GM18498 (cell line): ENCODE results near the gene PRDX3.
A peak's percentile ranks its signal among the peaks of the same experiment; 100 is the strongest.
"Not testable (repeated sequence)": the region's sequence is repeated elsewhere in the genome, so short reads cannot be mapped to it uniquely, and the experiment has no call there.

Source experiments
- ATAC-seq: cut with Tn5 transposase; IDR thresholded peaks from one replicate; pipeline ENCODE4 v1.9.1; 2021; ENCODE audit warnings: mild to moderate bottlenecking, moderate library complexity; ENCODE audit not compliant: unreplicated experiment

Gene PRDX3

GRCh38 chr10:119165171-119166117 lies 13.2 kb downstream of the PRDX3 start, which contains the start of gene SFXN4:
TSS of gene SFXN4 (minus strand) at chr10:119165714. CDS start at chr10:119165647, 67 bp downstream.
- ATAC-seq: peak; percentile 96

- ATAC-seq: no peak
Observed at GRCh38 chr10:119162452-119163092, 16.0 kb downstream of the PRDX3 start.

GRCh38 chr10:119161680-119162451 lies 16.7 kb downstream of the PRDX3 start:
- ATAC-seq: no peak

DNA sequence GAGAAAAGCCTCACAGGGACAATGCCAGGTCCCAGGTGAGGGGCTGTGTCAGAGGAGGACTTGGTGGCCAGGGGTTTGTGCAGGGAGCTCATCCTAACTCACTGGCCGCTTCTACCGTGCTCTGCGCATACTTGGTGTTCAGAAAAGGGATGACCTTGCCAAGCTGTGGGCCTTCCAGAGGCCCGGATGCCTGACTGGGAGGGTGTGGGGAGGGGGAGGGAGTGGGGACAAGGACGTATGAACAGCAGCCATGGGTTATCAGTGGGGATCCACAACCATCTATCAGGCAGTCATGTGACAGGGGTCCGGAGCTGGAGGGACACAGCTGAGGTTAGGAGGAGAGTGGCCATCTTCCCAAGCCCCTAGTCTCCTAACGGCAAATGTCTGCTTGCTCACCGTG lies 19.3 kb downstream of the PRDX3 start:
- ATAC-seq: no peak

GRCh38 chr10:119153661-119154060 lies 25.0 kb downstream of the PRDX3 start:
- no peak for ATAC-seq

DNA sequence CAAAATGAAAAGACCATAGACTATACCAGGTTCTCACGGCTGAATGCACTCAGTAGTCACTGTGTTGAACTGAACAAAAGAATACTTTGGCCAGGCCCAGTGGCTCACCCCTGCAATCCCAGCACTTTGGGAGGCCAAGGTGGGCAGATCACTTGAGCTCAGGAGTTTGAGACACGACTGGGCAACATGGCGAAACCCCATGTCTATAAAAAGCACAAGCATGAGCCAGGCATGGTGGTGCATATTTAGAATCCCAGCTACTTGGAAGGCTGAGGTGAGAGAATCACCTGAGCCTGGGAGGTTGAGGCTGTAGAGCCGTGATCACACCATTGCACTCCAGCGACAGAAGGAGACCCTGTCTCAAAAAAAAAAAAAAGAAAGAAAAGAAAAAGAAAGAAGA lies 25.6 kb downstream of the PRDX3 start:
- ATAC-seq: no peak

DNA sequence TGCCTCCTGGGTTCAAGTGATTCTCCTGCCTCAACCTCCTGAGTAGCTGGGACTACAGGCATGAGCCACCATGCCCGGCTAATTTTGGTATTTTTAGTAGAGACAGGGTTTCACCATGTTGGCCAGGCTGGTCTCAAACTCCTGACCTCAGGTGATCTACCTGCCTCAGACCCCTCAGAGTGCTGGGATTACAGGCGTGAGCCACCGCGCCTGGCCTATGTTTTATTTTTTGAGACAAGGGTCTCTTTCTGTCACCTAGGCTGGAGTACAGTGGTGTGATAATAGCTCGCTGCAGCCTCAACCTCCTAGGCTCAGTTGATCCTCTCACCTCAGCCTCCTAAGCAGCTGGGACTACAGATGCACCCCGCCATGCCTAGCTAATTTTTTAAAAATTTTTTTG lies 27.0 kb downstream of the PRDX3 start:
- not testable (repeated sequence) for ATAC-seq

- no peak for ATAC-seq
Observed at GRCh38 chr10:119149729-119150128, 28.9 kb downstream of the PRDX3 start.

- no peak for ATAC-seq
Observed at GRCh38 chr10:119149157-119149556, 29.5 kb downstream of the PRDX3 start.

- no peak for ATAC-seq
Observed at GRCh38 chr10:119143657-119144056, 35.0 kb downstream of the PRDX3 start.

DNA sequence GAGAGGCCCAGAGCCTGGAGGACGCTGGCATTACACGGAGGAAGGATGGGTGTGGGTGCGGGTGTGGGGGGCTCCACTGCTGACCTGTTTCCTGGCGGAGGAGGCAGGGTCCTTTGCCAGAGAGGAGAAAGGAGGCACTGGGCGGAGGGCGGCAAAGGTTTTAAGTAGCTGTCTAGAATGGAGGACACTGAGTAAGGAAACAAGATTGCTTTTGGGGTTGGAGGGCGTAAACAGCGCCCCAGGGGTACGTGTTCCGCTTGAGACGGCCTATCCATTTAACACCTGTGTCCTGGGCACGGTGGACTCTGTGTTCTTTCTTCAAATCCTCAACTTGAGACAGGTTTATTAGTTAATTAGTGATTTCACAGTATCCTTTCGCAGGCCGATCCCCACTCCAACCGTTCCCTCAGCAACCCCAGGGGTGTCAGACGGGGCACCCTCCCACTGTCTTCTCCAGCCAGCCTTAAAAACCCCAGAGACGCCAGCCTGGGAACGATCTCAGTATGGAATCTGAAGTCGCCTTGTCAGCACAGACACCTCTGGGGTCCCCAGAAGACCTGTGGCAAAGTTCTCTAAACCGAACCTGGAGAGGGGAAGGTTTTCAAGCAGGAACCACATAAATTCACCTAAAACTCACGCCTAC lies 37.9 kb downstream of the PRDX3 start:
- no peak for ATAC-seq

- no peak for ATAC-seq
Observed at GRCh38 chr10:119139464-119140067, 39.0 kb downstream of the PRDX3 start.

DNA sequence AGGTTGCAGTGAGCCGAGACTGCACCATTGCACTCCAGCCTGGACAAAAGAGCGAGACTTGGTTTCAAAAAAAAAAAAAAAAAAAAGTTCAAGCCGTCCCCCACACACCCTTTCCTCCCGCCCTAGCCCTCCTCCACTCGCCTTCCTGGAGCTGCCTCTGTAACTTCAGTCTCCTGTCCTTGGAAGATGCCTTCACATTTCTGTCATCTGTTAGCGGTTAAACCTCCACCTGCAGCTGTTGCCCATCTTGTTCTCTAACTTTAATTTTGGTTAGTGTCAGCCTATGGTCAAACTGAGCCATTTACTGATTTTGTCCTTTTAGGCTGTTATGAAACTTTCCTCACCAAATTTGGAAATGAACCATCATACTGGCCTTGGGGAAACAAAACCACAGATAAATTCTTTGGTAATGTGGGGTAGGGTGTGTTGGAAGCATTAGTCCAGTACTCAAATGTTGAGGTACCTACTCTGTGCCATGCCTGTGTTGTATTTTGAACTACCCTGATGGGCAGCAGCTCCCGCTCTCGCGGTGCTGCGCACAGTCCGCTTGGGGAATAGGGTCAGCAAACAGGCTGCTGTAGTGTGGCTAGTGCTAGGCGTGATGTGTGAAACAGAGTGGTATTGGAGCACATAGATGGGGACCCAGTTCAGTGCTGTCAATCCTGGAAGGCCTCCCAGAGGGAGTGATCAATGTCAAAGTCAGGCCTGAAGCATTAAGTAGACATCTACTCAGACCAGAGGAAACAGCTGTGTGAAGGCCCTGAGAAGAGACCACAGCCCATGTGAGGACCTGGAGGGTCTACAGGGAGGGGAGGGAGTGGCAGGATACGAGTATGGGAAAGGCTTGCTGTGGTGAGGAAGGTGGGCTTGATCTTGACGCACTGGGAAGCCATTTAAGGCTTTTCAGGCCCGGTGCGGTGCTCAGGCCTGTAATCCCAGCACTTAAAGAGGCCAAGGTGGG lies 40.0 kb downstream of the PRDX3 start:
- no peak for ATAC-seq

DNA sequence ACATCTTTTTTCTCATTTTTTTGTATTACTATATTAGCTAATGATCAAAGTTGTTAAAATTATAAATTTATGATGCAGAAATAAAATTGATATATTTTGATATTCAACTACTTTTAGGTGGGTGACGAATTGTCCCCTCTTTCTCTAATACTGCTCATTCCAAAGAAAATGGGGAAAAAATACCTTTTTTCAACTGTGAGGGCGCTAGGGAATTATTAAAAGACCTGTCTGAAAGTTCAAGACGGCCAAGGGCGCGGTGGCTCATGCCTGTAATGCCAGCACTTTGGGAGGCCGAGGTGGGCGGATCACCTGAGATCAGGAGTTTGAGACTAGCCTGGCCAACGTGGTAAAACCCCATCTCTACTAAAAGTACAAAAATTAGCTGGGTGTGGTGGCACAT lies 40.7 kb downstream of the PRDX3 start:
- ATAC-seq: not testable (repeated sequence)

- ATAC-seq: no peak
Observed at GRCh38 chr10:119136084-119136483, 42.5 kb downstream of the PRDX3 start.

DNA sequence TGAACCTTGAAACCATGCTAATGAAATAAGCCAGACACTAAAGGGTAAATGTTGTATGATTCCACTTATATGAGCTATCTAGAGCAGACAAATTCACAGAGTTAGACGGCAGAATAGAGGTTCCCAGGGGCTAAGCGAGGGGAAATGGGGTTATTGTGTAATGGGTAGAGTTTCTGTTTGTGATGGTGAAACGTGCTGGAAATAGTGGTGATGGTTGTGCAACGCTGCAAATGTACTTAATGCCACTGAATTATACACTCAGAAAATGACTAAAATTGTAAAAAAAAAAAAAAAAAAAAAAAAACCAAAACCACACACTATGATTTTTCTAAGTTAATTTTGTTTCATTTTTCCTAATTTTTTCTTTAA lies 43.1 kb downstream of the PRDX3 start:
- no peak for ATAC-seq

DNA sequence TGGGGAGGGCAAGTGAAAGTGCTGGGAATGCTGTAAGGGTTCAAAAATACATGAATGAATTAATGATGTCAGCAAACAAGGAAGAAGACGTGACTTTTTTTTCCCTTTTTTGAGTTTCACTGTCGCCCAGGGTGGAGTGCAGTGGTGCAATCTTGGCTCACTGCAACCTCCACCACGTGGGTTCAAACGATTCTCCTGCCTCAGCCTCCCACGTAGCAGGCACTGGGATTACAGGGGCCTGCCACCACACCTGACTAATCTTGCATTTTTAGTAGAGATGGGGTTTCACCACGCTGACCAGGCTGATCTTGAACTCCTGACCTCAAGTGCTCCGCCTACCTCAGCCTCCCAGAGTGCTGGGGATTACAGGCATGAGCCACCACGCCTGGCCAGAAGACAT lies 44.7 kb downstream of the PRDX3 start:
- no peak for ATAC-seq

DNA sequence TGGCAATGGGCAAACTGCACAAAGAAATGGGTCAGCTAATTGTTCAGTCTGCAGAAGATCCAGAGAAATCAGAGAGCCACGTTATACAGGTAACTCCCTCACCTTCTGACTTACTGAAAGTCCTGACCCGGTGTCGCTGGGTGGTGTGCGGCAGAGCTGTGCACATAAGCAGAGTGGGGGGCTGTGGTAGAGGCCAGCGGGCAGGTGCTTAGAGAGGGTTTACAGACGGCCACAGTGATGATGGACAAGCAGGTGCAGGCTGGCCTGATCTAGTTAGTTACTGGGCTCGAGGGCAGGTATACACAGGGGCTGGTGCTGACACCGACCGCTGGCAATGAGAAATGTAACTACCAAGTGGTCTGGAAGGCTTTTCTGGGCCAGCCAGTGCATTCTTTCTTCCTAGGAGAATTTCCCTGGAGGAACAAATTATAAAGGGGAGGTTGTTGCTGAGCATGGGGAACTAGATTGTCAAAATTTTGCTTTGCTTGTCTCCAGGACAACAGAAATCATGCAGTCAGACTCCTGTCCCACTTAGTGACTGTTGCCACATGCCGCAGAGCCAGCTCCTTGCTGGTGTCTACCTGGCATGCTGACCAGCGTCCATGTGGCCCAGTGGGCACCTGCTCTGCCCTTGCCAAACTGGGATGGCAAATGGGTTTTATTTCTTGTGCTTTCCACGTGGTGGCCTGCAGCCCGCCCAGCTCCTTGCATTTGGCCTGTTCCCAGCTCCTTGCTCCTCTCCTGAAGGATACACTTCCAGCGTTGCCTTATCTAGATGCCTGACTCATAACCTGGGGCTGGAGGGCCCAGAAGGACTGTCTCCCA lies 45.9 kb downstream of the PRDX3 start:
- no peak for ATAC-seq
